G401.6 (cell line): ENCODE data around the gene ARL15.

Experiments used
- FAIRE-seq: peaks from 2 replicates; lab custom pipeline; 2012; peaks lifted over from hg19 to GRCh38; lab: Jason Lieb, UNC

ARL15 gene

DNA sequence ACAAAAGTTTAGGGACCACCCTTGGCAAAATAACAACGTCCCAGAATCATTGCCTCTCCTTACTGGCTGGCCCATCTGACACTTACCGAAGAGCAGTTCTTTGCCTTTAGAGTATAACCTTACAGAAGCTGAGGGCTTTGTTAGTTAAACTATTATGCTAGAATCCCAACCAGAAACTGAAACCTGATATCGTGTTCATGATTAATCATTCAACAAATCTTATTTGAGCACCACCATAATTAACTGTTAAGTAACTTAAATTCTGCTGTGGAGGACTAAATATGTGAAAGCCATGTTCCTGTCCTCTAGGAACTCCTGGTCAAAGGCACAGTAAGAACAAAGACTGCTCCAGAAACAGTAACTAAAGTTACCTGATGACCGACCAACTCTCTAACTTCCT is 104.9 kb downstream of the ARL15 start:
- no peak for FAIRE-seq

- FAIRE-seq = no peak
Observed at GRCh38 chr5:54197018-54197417, 113.4 kb downstream of the ARL15 start.

DNA sequence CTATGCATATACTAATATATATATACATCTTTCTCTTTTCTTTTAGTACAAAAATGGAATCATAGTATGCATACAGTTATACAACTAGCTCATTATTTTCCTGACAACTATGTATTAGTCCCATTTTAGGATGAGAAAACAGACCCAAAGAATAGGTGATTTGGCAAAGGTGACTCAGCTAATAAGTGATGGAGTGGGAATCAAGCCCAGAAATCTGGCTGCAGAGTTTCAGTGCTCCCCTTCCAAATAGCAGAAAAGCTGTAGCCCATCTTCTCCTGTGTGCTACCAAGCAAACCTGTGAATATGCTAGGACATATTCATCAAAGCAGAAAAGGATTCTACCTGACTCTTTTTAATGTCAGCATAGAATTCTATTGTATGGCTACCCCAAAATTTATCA is 114.7 kb downstream of the ARL15 start:
- no peak for FAIRE-seq

- no peak for FAIRE-seq
Observed at GRCh38 chr5:54194318-54194717, 116.1 kb downstream of the ARL15 start.

- no peak for FAIRE-seq
Observed at GRCh38 chr5:54187694-54188093, 122.7 kb downstream of the ARL15 start.

GRCh38 chr5:54186912-54187445 is 123.4 kb downstream of the ARL15 start:
- FAIRE-seq = no peak

GRCh38 chr5:54186108-54186507 is 124.3 kb downstream of the ARL15 start:
- FAIRE-seq = no peak

GRCh38 chr5:54184806-54185205 is 125.6 kb downstream of the ARL15 start:
- no peak for FAIRE-seq

DNA sequence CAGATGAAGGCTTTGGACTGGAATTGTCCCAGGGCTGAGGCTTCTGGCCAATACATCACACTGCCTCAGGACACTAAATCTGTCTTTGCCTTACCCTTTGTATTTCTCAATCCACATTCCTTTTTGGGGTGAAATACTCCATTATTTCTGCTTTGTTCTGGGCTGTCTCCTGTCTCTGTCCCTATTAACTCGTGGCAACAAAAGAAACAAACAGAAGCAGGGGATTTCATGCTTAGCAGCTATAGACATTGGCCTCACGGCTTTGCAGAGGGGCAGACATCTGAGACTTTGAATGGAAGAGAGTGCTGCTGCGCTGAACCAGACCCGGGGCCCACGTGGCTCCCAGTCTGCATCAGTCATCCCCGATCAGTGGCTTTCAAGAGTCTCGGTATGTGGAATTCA is 129.7 kb downstream of the ARL15 start:
- no peak for FAIRE-seq

GRCh38 chr5:54178991-54179390 is 131.4 kb downstream of the ARL15 start:
- FAIRE-seq = no peak

- no peak for FAIRE-seq
Observed at GRCh38 chr5:54178207-54178606, 132.2 kb downstream of the ARL15 start.

DNA sequence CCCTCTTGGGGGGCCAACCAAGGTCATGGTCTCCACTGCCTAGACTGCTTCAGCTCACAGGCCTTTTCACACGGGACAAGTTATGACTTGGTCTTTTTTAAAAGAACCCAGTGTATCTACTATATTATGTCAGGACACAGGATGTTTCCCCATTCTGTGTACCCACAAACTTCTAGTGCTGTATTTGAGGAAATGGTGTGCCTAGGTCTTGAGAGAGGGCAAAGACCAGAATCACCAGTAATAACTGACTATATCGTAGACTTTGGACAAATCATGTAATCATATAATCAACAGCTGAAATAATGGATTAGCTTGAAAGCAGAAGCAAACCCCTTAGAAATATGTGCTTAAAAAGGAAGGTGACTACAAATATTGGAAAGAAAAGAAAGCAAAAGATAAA is 133.3 kb downstream of the ARL15 start:
- FAIRE-seq = no peak

- no peak for FAIRE-seq
Observed at GRCh38 chr5:54176066-54176830, 134.1 kb downstream of the ARL15 start.

DNA sequence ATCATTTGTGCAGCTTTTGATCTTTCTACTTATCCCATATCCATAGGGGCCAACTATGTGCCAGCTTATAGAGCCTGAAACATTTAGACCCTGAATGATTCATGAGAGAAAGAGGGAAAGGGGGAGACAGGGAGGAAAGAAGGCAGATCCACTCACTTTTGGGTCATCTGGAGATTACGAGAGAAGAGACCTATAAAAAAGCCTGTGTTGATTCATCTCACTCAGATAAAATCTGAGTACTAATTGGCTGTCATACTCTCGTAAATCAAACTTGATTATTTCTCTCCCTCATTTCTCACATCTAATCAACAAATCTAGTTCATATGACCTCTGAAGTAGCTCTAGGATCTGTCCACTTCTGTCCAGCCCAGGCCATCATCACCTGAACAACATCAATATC is 137.1 kb downstream of the ARL15 start:
- FAIRE-seq = no peak

- no peak for FAIRE-seq
Observed at GRCh38 chr5:54171645-54172384, 138.6 kb downstream of the ARL15 start.

DNA sequence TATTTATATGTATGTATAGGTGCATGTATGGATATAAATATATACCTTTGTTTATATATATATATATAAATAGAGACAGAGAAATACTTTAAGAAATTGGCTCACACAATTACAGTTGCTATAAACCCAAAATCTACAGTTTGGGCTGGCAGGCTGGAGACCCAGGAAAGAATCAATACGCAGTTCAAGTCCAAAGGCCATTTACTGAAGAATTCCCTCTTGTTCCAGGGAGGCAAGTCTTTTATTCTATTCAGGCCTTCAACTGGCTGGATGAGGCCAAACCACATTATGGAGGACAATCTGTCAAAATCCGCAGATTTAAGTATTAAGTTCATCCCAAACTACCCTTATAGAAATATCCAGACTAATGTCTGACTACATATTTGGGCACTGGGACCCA is 144.7 kb downstream of the ARL15 start:
- no peak for FAIRE-seq

GRCh38 chr5:54162184-54162583 is 148.2 kb downstream of the ARL15 start:
- no peak for FAIRE-seq

DNA sequence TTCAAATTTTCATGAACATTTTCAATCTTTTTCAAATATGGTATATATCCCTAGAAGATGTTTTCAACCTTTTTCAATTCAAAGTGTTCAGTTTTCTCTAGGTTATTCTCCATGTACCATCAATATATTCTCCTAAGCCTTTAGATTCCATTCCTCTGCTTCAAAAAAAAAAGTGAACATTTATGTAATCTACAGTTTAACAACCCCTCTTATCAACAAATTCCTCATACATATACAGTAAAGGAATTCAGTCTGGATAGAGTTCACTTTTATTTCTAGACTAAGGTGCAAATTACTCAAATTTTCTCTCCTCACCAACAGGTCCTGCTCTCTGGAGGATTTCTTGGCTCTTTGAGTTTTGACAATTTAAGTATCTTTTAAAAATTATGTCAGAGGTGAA is 150.0 kb downstream of the ARL15 start:
- no peak for FAIRE-seq

DNA sequence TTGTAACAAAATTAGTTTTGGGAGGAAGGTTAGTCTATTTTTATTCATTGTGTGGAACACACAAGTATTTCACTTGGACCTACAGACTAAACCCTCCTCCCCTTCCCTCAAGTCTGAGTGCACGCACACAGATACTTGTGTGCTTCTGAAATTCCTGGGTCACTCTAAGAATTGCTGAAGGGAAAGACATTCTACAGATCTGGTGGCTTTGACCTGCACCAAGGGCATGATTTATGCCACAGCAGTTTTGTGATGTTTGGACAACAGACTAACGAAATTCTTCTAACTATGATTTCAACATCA is 150.5 kb downstream of the ARL15 start:
- no peak for FAIRE-seq

DNA sequence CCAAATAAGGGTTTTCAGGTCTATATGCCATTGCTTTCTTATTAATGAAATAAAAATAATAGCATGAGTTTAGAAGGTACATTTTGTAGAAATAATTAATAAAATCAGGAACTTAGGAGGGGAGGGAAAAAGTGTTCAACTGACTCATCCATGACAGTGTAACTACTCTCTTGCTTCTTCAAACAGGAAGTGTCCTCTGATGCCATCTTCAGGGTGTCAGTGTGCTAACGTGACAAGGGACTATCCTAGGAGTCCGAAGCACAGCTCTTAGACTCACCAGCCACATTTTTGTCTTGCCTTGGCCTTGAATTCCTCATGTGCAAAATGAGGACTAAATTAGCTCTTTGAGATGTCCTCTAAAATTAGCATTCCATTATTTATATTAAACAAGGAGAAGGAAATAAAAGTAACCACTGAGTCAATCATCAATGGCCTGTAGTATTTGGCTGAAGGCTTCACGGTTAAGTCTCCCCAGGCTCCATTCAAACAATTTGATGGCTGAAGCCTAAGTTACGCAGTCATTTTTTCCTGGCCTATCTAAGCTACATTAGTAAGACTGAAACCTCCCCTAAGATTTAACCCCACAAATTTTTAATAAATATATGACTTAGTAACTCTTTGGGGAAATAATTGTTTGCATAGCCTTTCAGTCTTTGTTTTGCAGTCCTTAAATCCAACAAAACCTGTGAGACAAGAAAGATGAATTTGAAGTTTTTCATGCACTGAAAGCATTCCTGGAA is 151.1 kb downstream of the ARL15 start:
- FAIRE-seq = no peak

GRCh38 chr5:54156577-54156976 is 153.8 kb downstream of the ARL15 start:
- FAIRE-seq = no peak

DNA sequence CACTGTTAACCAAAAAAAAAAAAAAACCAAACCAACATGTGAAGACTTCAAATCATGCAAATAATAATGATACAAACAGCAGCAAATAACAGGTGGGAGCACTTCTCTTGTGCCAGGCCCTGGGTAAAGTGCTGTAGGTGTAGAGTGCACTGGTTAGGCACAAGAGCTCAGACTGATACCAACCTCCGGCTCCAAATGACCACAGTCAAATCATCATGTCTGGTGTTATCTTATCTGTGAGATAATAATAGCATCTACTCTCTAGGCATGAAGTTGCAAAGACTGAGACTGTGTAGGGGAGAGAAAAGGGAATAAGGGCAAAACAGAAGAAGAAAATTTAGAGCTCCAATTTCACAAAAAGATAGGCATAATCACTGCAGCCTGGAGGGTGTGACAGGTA is 159.5 kb downstream of the ARL15 start:
- FAIRE-seq = no peak

DNA sequence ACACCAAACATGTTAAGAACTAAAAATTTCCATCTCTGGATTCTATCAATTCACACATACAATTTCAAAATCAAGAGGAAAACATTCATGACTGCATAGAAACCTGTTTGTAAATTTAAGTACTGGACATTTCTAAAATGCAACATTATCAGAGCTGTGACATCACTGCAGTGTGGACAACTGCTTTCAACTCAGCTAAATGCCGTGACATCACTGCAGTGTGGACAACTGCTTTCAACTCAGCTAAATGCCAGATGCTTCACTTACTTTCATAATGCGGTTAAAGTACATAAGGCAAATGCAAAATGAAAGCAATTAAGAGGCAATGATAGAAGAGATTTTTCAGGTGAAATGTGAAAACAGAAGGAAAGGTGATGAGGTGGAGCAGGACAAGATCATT is 161.5 kb downstream of the ARL15 start:
- FAIRE-seq = no peak
